GM12878 (cell line): ENCODE measurements around the gene AMER2. TPM values are rescaled to one million over a fixed set of nuclear protein-coding genes. Genes with fewer than 3 reads are reported as not detected.
A peak's percentile ranks its signal among the peaks of the same experiment; 100 is the strongest.

Experiments used
- BRCA1 ChIP-seq: IDR thresholded peaks from 2 replicates; pipeline ENCODE4 v1.6.1; 2011; ENCODE audit warnings: low read depth, low read length, improper control_type of control experiment
- CREM ChIP-seq: IDR thresholded peaks from 2 replicates; pipeline ENCODE4 v1.6.1; 2014; ENCODE audit warnings: antibody characterized with exemption, low read depth
- FOS ChIP-seq: IDR thresholded peaks from 3 replicates; pipeline ENCODE4 v1.6.1; 2011; ENCODE audit warnings: borderline replicate concordance; ENCODE audit not compliant: insufficient read length; ENCODE audit errors: extremely low read depth
- HCFC1 ChIP-seq: fragments of 150-350 bp; IDR thresholded peaks from 2 replicates; pipeline ENCODE4 v1.6.1; 2014; ENCODE audit warnings: low read length
- LARP7 ChIP-seq: fragments of 450-650 bp; IDR thresholded peaks from 2 replicates; pipeline ENCODE4 v1.6.1; 2017; ENCODE audit warnings: mild to moderate bottlenecking
- MTA2 ChIP-seq: fragments of 450-650 bp; IDR thresholded peaks from 2 replicates; pipeline ENCODE4 v1.6.1; 2016; ENCODE audit warnings: low read depth, mild to moderate bottlenecking, moderate library complexity
- MYB ChIP-seq: fragments of 150-350 bp; IDR thresholded peaks from 2 replicates; pipeline ENCODE4 v1.6.1; 2014; ENCODE audit warnings: mild to moderate bottlenecking, low read depth, low read length, borderline replicate concordance
- POLR2AphosphoS2 ChIP-seq: IDR thresholded peaks from 2 replicates; pipeline ENCODE4 v1.6.1; 2011; ENCODE audit warnings: low read depth, mild to moderate bottlenecking, low read length, improper control_type of control experiment, moderate library complexity
- RAD51 ChIP-seq: fragments of 450-650 bp; IDR thresholded peaks from 2 replicates; pipeline ENCODE4 v1.6.1; 2016; ENCODE audit warnings: moderate library complexity, mild to moderate bottlenecking, inconsistent platforms
- RB1 ChIP-seq: fragments of 450-650 bp; formaldehyde crosslinking; IDR thresholded peaks from 2 replicates; pipeline ENCODE4 v1.6.1; 2017; ENCODE audit warnings: mild to moderate bottlenecking, borderline replicate concordance
- RBBP5 ChIP-seq: fragments of 200-600 bp; sonication (generic); conservative IDR thresholded peaks from 2 replicates; pipeline ENCODE4 v1.6.1; 2016
- RELA ChIP-seq: fragments of 450-650 bp; IDR thresholded peaks from 2 replicates; pipeline ENCODE4 v1.8.0; 2014; ENCODE audit warnings: borderline replicate concordance; ENCODE audit not compliant: partially characterized antibody
- SP1 ChIP-seq: IDR thresholded peaks from one replicate; pipeline ENCODE4 v1.6.1; 2011; ENCODE audit warnings: low read depth, low read length
- SREBF2 ChIP-seq: IDR thresholded peaks from 2 replicates; pipeline ENCODE4 v1.6.1; 2012; ENCODE audit warnings: mild to moderate bottlenecking, low read length
- STAT1 ChIP-seq: fragments of 450-650 bp; conservative IDR thresholded peaks from 2 replicates; pipeline ENCODE4 v1.6.1; 2014; ENCODE audit warnings: antibody characterized with exemption, mild to moderate bottlenecking
- TCF3 ChIP-seq: IDR thresholded peaks from 2 replicates; pipeline ENCODE4 v1.6.1; 2012; ENCODE audit warnings: low read depth, mild to moderate bottlenecking, low read length, borderline replicate concordance; ENCODE audit not compliant: insufficient read depth
- WRNIP1 ChIP-seq: IDR thresholded peaks from 2 replicates; pipeline ENCODE4 v1.6.1; 2011; ENCODE audit warnings: low read depth, low read length, improper control_type of control experiment, borderline replicate concordance
- polyA plus RNA-seq, 11 experiments: library from polyadenylated mRNA; depleted of rRNA in 4 of 11; unstranded in 6 of 11; stranded (reverse) in 5 of 11; fragments of >200 nt; fragmentation: Nextera tagmentation in 4 of 11; fragmentation: Illumina TruSeq in 1 of 11; extraction: Ambion mirVana in 4 of 11; extraction: Trizol in 1 of 11; gene quantifications; 1 replicate in 1 of 11; 2 replicates in 10 of 11; pipeline versions ENCODE4 v1.2.1 to v1.2.3, GENCODE V29; 2011 to 2016; ENCODE audit warnings: inconsistent platforms in 2 of 11, missing spikeins in 2 of 11, low read depth in 1 of 11
- total RNA-seq, 4 experiments: library from RNA; depleted of rRNA in 3 of 4; stranded (reverse); fragments of >200 nt in 3 of 4; fragmentation: Illumina TruSeq in 1 of 4; extraction: Trizol in 1 of 4; gene quantifications; 2 replicates each; pipeline versions ENCODE4 v1.2.1 to v1.2.3, GENCODE V29; 2013 to 2021
- TF ChIP-seq, protein P1 (sequence below): IDR thresholded peaks from 2 replicates; pipeline ENCODE4 v1.6.1; 2011; ENCODE audit warnings: mild to moderate bottlenecking, low read depth, low read length, moderate library complexity; ENCODE audit not compliant: insufficient replicate concordance
- TF ChIP-seq, protein P2 (sequence below): fragments of 450-650 bp; IDR thresholded peaks from 2 replicates; pipeline ENCODE4 v1.6.1; 2017; ENCODE audit warnings: borderline replicate concordance
- TF ChIP-seq, protein P3 (sequence below): IDR thresholded peaks from 2 replicates; pipeline ENCODE4 v1.6.1; 2012; ENCODE audit warnings: low read depth, low read length, improper control_type of control experiment
- TF ChIP-seq, protein P4 (sequence below): fragments of 150-350 bp; IDR thresholded peaks from 2 replicates; pipeline ENCODE4 v1.6.1; 2016; ENCODE audit warnings: low read depth, low read length
- TF ChIP-seq, protein P5 (sequence below): fragments of 450-650 bp; IDR thresholded peaks from 2 replicates; pipeline ENCODE4 v1.6.1; 2016; ENCODE audit warnings: mild to moderate bottlenecking
- TF ChIP-seq, protein P6 (sequence below): fragments of 150-350 bp; IDR thresholded peaks from 2 replicates; pipeline ENCODE4 v1.6.1; 2014; ENCODE audit warnings: mild to moderate bottlenecking, low read depth, low read length

The AMER2 gene
- total and polyA plus RNA-seq, 10 of the 15 experiments (the other 5 are each of a cell fraction or from before 2014, with no cell fraction given): 0.01 to 0.34 (median 0.21) TPM

DNA sequence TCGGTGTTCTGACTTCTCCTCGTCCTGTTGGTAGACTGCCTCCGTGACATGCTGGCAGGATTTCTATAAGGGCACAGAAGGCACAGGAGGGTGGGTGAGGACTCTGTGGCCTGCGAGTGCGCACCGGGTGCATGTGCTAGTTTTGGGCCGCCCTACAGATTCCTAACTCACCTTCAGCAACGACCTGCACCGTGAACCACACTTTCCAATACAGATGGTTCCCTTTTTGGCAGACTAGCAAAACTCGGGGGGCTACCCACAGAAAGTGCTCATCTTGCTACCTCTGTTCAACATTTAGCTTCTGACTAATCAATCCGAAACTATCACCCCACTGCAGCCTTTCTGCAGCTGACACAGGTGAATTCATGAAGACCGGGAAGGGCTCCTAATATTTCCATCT lies 14.1 kb upstream of the AMER2 start (continued):
- TF ChIP-seq, protein P1, sequence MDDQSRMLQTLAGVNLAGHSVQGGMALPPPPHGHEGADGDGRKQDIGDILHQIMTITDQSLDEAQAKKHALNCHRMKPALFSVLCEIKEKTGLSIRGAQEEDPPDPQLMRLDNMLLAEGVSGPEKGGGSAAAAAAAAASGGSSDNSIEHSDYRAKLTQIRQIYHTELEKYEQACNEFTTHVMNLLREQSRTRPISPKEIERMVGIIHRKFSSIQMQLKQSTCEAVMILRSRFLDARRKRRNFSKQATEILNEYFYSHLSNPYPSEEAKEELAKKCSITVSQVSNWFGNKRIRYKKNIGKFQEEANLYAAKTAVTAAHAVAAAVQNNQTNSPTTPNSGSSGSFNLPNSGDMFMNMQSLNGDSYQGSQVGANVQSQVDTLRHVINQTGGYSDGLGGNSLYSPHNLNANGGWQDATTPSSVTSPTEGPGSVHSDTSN: no peak
- TF ChIP-seq BRCA1 (no peak), WRNIP1 (no peak), RAD51 (no peak), RBBP5 (no peak), STAT1 (no peak), FOS (no peak), TCF3 (no peak), HCFC1 (no peak), RELA (no peak), SP1 (no peak), CREM (0 out of 2 replicates have a peak, but pooled peaks have one; percentile 25), RB1 (no peak), SREBF2 (no peak), MYB (no peak), MTA2 (0 out of 2 replicates have a peak, but pooled peaks have one; percentile 31), LARP7 (no peak), POLR2AphosphoS2 (no peak)
- TF ChIP-seq, protein P2, sequence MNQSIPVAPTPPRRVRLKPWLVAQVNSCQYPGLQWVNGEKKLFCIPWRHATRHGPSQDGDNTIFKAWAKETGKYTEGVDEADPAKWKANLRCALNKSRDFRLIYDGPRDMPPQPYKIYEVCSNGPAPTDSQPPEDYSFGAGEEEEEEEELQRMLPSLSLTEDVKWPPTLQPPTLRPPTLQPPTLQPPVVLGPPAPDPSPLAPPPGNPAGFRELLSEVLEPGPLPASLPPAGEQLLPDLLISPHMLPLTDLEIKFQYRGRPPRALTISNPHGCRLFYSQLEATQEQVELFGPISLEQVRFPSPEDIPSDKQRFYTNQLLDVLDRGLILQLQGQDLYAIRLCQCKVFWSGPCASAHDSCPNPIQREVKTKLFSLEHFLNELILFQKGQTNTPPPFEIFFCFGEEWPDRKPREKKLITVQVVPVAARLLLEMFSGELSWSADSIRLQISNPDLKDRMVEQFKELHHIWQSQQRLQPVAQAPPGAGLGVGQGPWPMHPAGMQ: no peak
- TF ChIP-seq, protein P3, sequence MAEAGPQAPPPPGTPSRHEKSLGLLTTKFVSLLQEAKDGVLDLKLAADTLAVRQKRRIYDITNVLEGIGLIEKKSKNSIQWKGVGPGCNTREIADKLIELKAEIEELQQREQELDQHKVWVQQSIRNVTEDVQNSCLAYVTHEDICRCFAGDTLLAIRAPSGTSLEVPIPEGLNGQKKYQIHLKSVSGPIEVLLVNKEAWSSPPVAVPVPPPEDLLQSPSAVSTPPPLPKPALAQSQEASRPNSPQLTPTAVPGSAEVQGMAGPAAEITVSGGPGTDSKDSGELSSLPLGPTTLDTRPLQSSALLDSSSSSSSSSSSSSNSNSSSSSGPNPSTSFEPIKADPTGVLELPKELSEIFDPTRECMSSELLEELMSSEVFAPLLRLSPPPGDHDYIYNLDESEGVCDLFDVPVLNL: no peak
- TF ChIP-seq, protein P4, sequence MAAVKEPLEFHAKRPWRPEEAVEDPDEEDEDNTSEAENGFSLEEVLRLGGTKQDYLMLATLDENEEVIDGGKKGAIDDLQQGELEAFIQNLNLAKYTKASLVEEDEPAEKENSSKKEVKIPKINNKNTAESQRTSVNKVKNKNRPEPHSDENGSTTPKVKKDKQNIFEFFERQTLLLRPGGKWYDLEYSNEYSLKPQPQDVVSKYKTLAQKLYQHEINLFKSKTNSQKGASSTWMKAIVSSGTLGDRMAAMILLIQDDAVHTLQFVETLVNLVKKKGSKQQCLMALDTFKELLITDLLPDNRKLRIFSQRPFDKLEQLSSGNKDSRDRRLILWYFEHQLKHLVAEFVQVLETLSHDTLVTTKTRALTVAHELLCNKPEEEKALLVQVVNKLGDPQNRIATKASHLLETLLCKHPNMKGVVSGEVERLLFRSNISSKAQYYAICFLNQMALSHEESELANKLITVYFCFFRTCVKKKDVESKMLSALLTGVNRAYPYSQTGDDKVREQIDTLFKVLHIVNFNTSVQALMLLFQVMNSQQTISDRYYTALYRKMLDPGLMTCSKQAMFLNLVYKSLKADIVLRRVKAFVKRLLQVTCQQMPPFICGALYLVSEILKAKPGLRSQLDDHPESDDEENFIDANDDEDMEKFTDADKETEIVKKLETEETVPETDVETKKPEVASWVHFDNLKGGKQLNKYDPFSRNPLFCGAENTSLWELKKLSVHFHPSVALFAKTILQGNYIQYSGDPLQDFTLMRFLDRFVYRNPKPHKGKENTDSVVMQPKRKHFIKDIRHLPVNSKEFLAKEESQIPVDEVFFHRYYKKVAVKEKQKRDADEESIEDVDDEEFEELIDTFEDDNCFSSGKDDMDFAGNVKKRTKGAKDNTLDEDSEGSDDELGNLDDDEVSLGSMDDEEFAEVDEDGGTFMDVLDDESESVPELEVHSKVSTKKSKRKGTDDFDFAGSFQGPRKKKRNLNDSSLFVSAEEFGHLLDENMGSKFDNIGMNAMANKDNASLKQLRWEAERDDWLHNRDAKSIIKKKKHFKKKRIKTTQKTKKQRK: no peak
- TF ChIP-seq, protein P5, sequence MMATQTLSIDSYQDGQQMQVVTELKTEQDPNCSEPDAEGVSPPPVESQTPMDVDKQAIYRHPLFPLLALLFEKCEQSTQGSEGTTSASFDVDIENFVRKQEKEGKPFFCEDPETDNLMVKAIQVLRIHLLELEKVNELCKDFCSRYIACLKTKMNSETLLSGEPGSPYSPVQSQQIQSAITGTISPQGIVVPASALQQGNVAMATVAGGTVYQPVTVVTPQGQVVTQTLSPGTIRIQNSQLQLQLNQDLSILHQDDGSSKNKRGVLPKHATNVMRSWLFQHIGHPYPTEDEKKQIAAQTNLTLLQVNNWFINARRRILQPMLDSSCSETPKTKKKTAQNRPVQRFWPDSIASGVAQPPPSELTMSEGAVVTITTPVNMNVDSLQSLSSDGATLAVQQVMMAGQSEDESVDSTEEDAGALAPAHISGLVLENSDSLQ: no peak
- TF ChIP-seq, protein P6, sequence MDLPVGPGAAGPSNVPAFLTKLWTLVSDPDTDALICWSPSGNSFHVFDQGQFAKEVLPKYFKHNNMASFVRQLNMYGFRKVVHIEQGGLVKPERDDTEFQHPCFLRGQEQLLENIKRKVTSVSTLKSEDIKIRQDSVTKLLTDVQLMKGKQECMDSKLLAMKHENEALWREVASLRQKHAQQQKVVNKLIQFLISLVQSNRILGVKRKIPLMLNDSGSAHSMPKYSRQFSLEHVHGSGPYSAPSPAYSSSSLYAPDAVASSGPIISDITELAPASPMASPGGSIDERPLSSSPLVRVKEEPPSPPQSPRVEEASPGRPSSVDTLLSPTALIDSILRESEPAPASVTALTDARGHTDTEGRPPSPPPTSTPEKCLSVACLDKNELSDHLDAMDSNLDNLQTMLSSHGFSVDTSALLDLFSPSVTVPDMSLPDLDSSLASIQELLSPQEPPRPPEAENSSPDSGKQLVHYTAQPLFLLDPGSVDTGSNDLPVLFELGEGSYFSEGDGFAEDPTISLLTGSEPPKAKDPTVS: no peak
